HL-60 (cell line): ENCODE measurements around the gene TBC1D16.

ENCODE experiments used
- GABPA ChIP-seq: IDR thresholded peaks from 2 replicates; pipeline ENCODE4 v1.6.1; 2012; ENCODE audit warnings: low read depth
- TF ChIP-seq, protein P1 (sequence below): IDR thresholded peaks from one replicate; pipeline ENCODE4 v1.5.1; 2011; ENCODE audit warnings: low read length, control low read depth, inconsistent platforms; ENCODE audit not compliant: insufficient read depth
- TF ChIP-seq, protein P2 (sequence below): IDR thresholded peaks from 2 replicates; pipeline ENCODE4 v1.6.1; 2012; ENCODE audit warnings: low read depth; ENCODE audit not compliant: insufficient replicate concordance

DNA sequence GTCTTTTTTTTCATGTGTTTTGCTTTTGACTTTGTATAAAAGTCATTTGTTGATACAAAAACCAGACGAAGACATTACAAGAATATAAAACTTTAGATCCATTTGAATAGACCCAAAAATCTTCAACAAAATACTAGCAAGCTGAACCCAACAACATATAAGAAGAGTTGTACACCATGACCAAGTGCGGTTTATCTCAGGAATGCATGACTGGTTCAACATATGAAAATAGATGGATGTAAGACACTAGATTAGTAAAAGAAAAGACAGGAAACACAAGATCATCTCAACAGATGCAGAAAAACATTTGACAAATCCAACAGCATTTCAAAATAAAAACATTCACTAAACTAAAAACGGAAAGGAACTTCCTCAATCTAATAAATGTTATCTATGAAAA is 69.0 kb downstream of the TBC1D16 start:
- no peak for TF ChIP-seq GABPA
- TF ChIP-seq, protein P1, sequence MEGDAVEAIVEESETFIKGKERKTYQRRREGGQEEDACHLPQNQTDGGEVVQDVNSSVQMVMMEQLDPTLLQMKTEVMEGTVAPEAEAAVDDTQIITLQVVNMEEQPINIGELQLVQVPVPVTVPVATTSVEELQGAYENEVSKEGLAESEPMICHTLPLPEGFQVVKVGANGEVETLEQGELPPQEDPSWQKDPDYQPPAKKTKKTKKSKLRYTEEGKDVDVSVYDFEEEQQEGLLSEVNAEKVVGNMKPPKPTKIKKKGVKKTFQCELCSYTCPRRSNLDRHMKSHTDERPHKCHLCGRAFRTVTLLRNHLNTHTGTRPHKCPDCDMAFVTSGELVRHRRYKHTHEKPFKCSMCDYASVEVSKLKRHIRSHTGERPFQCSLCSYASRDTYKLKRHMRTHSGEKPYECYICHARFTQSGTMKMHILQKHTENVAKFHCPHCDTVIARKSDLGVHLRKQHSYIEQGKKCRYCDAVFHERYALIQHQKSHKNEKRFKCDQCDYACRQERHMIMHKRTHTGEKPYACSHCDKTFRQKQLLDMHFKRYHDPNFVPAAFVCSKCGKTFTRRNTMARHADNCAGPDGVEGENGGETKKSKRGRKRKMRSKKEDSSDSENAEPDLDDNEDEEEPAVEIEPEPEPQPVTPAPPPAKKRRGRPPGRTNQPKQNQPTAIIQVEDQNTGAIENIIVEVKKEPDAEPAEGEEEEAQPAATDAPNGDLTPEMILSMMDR = no peak
- TF ChIP-seq, protein P2, sequence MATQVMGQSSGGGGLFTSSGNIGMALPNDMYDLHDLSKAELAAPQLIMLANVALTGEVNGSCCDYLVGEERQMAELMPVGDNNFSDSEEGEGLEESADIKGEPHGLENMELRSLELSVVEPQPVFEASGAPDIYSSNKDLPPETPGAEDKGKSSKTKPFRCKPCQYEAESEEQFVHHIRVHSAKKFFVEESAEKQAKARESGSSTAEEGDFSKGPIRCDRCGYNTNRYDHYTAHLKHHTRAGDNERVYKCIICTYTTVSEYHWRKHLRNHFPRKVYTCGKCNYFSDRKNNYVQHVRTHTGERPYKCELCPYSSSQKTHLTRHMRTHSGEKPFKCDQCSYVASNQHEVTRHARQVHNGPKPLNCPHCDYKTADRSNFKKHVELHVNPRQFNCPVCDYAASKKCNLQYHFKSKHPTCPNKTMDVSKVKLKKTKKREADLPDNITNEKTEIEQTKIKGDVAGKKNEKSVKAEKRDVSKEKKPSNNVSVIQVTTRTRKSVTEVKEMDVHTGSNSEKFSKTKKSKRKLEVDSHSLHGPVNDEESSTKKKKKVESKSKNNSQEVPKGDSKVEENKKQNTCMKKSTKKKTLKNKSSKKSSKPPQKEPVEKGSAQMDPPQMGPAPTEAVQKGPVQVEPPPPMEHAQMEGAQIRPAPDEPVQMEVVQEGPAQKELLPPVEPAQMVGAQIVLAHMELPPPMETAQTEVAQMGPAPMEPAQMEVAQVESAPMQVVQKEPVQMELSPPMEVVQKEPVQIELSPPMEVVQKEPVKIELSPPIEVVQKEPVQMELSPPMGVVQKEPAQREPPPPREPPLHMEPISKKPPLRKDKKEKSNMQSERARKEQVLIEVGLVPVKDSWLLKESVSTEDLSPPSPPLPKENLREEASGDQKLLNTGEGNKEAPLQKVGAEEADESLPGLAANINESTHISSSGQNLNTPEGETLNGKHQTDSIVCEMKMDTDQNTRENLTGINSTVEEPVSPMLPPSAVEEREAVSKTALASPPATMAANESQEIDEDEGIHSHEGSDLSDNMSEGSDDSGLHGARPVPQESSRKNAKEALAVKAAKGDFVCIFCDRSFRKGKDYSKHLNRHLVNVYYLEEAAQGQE = no peak
